Daoy (cell line): Measurements from ENCODE around the gene ENPP3. TPM values are rescaled to one million over a fixed set of nuclear protein-coding genes. Genes with fewer than 3 reads are reported as not detected.
A peak's percentile ranks its signal among the peaks of the same experiment; 100 is the strongest.

Source experiments
- DNase-seq: peaks from one replicate; pipeline ENCODE4 v3.0.0-alpha.2; 2015; ENCODE audit warnings: low read depth
- total RNA-seq: library from RNA; depleted of rRNA; stranded (reverse); fragments of >200 nt; shearing (Covaris generic); gene quantifications from 2 replicates; pipeline ENCODE4 v1.2.3, GENCODE V29; 2014; rRNA removed

The ENPP3 gene
- not detected in 2 replicates for total RNA-seq

GRCh38 chr6:131636880-131637792 lies at the start of gene ENPP3:
Gene ENPP3, plus strand, starts transcription at chr6:131637302. Its CDS starts 83 bp downstream, at chr6:131637385.
- DNase-seq = no peak

- no peak for DNase-seq
Observed at GRCh38 chr6:131587909-131588308, 49.2 kb upstream of the ENPP3 start.

DNA sequence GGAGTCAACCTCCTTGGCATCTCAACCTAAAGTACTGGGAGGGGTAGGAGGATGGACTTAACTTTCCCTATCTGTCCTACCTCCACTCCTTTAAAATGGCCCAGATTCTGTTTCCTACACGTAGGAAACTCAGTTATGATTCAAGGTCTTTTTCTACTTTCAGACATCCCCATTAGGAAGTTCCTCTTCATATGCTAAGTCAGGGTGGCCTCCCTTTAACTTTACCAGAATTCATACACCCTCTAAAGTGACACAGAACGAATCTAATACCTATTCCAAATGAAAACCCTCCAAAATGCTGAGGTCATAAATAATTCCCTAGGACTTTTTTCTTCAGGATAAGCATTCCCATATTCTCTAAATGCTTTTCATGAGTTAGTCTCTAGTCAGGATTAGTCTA lies 48.5 kb upstream of the ENPP3 start:
- no peak for DNase-seq

GRCh38 chr6:131592935-131593334 lies 44.2 kb upstream of the ENPP3 start:
- DNase-seq = no peak

GRCh38 chr6:131594074-131594473 lies 43.0 kb upstream of the ENPP3 start:
- DNase-seq = no peak

GRCh38 chr6:131597446-131597845 lies 39.7 kb upstream of the ENPP3 start:
- DNase-seq = no peak

GRCh38 chr6:131600716-131601115 lies 36.4 kb upstream of the ENPP3 start:
- DNase-seq = no peak

DNA sequence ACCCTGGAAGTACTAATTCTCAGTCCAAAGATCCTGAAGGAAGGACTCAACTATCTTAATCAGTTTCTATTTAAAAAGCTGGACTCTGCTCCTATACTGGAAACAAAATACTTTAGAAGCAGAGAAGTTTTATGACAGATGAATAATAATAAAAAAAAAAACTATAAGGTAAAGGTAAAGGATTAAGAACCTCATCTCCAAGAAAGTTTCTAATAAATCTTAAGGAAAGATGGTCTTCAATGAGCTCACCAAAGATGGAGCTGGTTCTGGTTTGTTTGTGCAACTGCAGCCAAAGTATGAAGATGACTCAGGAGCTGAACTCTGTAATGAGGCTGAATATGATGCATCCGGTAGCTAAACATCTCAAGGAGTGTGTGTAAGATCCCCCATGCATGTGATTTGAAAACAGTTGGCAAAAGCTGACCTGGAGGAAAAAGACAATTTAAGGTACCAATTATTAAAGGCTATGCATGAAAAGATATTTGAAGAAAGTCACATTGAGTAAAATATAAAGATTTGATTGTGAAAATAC lies 34.3 kb upstream of the ENPP3 start:
- DNase-seq = peak; percentile 78

DNA sequence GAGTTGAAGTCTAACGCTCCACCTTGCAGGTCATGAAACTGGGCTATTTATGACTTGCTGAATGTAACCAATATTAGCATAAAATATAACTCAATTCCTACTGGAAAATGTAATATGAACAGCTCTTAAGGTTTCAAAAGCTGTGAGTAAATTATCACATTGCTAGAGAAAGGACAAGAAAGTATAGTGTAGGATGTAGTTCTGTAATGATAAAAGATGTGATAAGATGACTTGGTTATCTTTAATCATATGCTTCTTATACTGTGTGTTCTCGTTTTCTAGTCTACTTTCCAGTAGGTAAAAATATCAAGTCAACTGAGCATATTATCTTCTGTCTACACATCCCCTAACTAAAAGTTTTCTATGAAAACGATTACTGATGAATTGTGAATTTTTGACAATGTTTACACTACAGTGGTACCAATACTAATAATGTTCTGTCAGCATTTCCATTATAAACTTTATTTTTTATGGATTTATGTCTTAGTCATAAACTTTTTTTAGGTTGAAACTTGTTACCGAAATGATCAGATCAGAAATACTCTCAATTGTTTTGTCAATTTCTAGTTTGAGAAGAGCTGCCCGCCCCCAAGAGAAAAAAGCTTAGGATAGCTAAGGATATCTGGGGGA lies 23.7 kb upstream of the ENPP3 start:
- no peak for DNase-seq

- no peak for DNase-seq
Observed at GRCh38 chr6:131615275-131615674, 21.8 kb upstream of the ENPP3 start.

DNA sequence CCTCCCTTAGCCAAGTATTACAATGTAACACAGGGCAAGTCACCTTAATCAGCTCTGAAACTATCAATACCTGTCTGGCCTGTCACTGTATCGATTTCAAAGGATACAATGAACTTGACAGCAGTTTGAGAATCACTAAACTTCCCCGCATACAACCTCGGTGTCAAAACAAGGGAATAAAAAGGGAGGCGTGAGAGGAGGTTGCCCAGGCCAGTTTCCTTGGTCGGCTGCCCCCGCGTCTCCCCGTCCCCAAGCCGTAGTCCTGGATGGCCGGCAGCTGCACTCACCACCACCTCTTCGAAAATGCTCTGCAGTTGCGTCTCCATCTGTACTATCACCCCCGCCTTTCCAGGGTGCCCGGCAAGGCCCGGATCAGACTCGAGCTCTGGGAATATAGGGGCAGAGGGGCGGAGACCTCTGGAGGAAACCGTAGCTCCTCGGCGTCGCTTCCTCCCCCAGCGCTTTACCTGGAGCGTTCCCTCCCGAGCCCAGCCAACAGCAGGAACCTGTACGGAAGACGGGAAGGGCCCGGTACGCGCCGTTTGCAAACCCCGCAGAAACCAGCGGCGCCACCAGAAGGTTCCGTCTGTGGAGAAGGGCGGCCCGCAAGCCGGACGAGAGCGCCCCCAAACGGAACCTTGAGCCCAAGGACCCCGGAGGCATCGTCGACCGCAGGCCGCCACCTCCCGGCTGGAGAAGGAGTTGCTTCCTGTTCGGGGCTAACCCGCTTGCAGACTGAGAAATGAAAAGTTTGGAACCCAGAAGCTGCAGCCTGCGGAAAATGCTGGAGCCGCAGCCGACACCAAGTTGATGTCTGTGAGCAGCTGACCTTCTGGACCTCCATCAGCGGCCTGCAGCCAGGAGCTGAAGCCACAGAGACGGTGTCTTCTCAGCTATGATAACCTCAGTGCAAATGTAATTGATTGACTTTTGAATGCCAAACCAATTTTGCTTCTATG lies 9.1 kb upstream of the ENPP3 start, which contains the start of gene MED23:
Gene MED23 (minus strand): TSS at position 519 of the 959 bp plus-strand sequence. CDS start 193 bp downstream, at position 326.
- DNase-seq = peak; percentile 95

GRCh38 chr6:131628726-131629125 lies 8.4 kb upstream of the ENPP3 start:
- no peak for DNase-seq

DNA sequence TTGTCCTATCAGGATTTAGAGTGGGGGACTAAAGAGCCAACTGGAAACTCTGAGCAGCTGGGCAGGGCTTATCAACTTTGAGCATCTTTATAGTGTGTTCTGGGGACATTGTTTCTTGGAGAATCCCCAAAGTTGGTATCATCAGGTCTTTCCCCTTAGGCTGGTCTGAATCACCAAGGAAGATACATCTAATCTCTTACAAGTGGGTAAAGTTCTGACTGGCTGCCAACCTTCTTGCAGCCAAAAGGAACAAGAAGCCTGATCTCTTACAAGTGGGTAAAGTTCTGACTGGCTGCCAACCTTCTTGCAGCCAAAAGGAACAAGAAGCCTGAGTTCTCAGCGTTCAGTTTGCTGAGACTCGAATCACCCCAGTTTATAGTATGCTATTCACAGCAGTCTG lies 7.5 kb upstream of the ENPP3 start:
- DNase-seq = no peak

DNA sequence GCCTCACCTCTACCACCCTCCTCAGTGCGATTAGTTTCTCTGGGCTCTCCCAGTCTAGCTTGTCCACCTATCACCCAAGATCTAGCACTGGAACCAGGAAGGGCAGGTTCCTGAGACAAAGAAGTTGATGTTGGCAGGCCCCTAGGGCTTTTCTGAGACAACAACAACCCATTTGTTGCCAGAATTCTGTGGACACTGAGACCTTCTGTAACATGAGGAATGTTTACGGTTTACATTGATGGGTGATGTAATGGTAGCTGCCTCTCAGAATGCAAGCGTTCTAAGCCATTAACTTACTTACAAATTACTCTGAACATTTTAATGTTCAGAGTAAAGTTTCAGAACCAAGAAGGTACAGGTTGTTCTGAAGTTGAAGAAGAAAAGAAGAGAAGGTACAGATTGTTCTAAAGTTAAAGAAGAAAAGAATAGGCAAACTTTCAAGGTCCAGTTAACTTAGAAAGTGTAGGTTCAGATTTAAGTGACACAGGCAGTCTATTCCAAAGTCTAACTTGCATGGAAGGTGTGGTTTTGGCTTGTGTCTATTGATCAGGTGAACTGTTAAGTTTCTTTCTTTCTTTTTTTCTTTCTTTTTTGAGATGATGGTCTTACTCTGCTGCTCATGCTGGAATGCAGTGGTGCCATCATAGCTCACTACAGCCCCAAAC lies 5.3 kb upstream of the ENPP3 start:
- no peak for DNase-seq

- DNase-seq = no peak
Observed at GRCh38 chr6:131635384-131636340, 1.4 kb upstream of the ENPP3 start.

- no peak for DNase-seq
Observed at GRCh38 chr6:131638013-131638412, 911 bp downstream of the ENPP3 start.

GRCh38 chr6:131640100-131640499 lies 3.0 kb downstream of the ENPP3 start:
- no peak for DNase-seq

DNA sequence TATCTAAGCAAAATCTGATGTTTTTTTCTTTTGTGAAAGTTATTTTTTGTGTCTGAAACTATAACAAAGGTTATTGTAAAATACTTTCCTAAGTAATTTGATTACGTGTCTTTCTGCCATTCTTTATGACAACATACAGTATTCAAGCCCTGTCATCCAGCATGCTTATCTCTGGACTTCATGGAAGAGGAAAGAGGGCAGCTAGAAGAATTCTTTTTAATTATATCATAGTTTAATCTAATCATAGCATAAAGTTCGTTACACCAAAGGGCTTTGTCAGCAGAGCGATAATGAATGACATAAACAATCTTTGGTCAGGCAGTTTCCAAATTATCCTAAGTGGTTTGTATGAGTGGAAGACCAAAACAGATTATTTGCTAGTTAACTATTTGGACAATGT lies 3.5 kb downstream of the ENPP3 start:
- no peak for DNase-seq

DNA sequence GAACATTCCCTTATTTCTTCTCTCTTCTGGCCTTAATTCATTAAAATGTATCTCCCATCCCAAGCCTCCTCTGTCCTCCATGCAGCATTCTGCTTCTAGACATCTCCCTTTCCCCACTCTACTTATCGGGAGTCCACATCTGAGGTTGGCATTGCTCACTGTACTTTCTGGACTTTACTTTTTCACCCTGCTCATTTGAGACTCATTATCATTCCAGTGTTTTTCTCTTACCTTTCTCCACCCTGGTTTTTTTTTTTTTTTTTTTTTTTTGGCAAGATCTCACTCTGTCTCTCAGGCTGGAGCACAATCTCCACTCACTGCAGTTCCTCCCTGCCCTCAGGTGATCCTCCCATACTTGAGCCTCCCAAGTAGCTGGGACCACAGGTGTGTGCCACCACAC lies 4.5 kb downstream of the ENPP3 start:
- no peak for DNase-seq

DNA sequence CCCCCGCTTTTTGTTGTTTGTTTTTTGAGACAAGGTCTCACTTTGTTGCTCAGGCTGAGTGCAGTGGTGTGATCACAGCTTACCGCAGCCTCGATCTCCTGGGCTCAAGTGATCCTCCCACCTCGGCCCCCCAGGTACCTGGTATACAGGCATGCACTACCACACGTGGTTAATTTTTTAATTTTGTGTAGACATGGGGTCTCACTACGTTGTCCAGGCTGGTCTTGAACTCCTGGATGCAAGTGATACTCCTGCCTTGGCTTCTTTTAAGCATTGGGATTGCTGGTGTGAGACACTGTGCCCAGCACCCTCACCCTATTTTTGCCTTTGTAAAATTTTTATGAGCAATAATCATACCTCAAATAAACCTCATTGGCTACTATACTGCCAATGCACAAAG lies 5.5 kb downstream of the ENPP3 start:
- DNase-seq = no peak
